Fibroblast of upper back skin (primary cell): ENCODE data around the gene PRR36.

ENCODE experiments used
- DNase-seq: peaks from one replicate; pipeline ENCODE4 v3.0.0-alpha.2; 2013

PRR36 gene

DNA sequence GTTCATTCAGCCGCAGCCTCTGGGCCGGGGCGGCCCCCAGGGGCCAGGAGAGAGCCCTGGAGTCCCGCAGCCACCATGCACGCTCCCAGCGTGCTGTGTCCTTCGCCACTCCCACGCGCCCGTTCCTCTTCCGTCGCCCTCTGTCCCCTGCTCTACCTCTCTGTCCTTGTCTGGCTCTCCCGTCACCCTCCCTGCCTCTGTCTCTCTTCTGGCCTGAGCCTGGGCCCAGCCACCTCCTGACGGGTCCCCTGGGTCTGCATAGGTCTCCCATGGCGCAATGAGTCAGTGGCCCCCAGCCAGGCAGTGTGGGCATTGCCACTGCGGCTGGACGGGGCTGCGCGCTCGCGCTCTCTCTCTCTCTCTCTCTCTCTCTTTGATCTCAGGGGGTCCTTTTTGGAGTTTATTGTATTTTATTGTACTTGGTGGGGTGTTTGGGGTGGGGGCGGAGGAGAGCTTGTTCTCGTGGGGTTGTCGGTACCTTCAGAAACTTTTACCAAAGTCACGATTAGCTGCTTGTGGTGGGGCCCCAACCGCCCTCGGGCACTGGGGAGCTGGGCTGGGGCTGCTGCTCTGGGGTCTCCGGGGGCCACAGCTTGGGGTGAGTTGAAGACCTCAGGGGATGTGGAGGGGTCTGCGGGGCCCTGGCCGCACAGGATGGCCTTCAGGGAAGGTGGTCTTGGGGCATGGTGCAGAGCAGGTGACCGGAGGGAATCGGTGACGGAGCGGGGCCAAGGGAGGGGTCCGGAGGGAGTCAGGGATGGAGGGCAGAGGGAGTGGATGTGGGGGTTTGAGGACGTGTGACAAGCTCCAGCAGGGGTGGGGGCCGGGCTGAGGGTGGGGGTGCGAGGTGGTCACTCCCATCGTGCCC, 38.7 kb upstream of the PRR36 start:
- no peak for DNase-seq

DNA sequence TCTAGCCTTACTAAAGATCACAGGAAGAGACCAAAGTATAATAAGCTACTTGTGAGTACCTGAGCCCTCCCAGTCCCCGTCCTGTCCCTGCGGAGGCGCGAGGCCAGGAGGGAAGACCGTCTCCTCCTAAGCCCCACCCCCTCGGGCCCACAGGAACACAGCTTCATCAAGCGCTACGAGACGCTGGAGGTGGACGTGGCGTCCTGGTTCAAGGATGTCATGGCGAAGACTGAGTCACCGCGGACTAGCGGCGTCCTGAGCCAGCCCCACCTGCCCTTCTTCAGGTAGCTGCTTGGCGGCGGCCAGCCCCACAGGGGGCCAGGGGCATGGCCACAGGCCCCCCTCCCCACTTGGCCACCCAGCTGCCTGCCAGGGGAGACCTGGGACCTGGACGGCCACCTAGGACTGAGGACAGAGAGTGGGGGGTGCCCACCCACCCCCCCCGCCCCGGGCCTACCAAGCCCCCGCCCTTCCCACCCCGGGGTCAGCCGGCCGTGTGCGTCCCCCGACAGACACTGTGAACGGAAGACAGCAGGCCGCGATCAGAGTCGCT, 38.0 kb upstream of the PRR36 start:
- no peak for DNase-seq

GRCh38 chr19:7911508-7912143, 37.4 kb upstream of the PRR36 start:
- no peak for DNase-seq

- DNase-seq: no peak
Observed at GRCh38 chr19:7910321-7911161, 36.4 kb upstream of the PRR36 start.

- no peak for DNase-seq
Observed at GRCh38 chr19:7909471-7910067, 35.4 kb upstream of the PRR36 start.

DNA sequence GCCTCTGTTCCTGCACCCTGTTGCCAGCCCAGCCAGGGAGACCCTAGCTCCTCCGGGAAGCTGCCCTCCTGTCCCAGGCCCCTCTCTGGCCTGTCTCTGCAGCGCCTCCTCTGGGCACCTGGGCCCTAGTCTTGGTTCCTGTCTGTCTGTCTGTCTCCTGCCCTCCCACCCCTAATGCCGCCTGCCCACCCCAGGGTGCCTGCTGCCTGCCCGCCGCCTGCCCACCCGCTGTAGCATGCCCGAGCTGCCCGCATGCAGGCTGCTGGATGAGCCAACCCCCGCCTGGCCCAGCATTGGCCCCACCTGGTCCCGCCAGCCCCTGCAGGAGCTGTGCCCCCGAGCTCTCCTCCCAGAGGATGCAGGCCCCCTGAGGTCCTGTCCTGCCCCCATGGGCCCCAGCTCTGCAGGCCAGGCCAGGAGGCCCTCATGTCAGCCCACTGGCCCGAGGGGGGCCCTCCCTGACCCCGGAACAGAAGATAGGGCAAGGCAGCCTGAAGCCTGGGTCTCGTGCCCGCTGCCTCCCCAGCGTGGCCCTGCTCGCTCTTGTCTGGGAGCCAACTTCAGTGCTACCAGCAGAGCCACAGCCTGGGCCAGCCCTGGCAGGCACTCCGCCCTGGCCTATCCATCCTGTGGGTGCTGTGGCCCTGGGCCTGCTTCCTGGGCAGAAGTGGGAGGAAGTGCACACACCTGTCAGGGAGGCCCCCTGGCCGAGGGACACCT, 34.7 kb upstream of the PRR36 start:
- no peak for DNase-seq

DNA sequence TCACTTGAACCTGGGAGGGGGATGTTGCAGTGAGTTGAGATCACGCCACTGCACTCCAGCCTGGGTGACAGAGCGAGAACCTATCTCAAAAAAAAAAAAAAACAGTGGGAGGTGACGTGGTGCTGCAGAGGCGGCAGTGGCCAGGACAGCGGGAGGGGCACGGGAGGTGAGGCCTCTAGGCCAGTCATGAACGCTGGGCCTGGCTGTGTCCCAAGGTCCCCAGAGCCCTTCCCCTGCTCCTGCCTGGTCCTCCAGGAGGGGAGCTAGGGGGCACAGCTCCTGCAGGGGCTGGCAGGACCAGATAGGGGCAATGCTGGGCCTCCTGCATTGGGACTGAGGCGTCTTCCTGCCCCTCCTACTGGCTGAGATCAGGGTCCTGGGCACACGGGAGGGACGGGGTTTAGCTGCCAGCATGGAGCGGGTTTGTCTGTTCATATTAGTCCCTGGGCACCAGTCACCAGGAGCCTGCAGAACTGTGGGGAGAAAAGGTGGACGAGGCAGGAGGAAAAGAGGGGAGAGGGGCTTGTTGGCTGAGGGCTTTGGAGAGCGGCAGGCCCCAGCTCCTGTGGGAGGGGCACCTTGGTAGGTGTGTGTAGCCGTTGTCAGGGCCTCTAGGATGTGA, 34.0 kb upstream of the PRR36 start:
- DNase-seq: no peak

GRCh38 chr19:7907544-7907943, 33.4 kb upstream of the PRR36 start:
- DNase-seq: no peak

- no peak for DNase-seq
Observed at GRCh38 chr19:7907122-7907521, 32.9 kb upstream of the PRR36 start.

GRCh38 chr19:7905859-7906258, 31.7 kb upstream of the PRR36 start:
- DNase-seq: no peak

DNA sequence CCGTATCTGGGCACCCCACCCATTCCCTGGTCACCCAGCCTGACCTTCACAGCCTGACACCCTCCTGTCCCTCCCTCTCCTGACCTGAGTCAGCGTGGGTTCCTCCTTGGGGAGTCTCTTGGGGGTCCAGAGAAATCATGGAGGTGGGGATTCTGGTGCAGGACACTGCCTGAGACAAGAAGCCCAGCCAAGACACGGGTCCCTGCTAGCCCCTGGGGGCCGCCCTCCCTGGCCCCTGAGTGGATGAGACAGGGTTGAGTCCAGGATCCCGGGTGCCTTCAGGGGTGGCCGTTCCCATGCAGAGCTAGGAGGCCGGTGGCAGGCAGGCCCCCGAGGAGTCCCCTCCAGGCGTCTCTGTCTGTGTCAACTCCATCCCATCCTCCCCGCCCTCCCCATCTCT, 31.1 kb upstream of the PRR36 start:
- no peak for DNase-seq

GRCh38 chr19:7904074-7905020, 30.2 kb upstream of the PRR36 start:
- DNase-seq: no peak

DNA sequence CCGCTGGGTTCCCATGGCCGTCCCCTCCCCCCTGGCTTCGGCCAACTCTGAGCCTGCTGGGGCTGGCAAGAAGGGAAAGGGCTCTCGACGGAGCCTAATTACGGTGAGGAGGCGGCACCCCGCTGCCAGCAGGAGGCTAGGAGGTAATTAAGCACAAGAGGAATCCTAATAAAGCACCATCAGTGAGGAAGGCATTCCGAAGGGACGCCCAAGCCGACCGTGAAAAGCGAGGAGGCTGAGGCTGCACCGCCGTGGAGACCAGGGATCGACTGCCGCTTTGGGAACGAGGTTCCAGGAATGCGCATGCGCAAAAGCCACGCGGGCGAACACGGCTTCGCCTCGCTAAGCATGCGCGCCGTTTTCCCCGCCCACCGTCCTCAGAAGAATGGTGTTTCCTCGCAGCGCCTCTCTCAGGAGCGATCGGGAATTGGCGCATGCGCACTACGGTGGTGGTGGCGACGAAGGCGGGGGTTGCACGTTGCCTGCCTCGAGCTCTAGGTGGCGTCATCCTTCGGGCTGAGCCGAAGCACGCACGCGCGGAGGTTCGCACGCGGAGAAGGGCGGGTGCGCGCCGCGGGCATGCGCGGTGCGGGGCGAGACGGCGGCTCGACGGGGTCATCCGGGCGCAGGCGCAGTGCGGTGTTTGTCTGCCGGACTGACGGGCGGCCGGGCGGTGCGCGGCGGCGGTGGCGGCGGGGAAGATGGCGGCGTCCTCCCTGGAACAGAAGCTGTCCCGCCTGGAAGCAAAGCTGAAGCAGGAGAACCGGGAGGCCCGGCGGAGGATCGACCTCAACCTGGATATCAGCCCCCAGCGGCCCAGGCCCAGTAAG, 29.3 kb upstream of the PRR36 start, which contains the start of gene MAP2K7:
MAP2K7 (plus strand) TSS at position 634 of the 830 bp plus-strand sequence; CDS start at position 702, 68 bp downstream.
- DNase-seq: peak; percentile 99

DNA sequence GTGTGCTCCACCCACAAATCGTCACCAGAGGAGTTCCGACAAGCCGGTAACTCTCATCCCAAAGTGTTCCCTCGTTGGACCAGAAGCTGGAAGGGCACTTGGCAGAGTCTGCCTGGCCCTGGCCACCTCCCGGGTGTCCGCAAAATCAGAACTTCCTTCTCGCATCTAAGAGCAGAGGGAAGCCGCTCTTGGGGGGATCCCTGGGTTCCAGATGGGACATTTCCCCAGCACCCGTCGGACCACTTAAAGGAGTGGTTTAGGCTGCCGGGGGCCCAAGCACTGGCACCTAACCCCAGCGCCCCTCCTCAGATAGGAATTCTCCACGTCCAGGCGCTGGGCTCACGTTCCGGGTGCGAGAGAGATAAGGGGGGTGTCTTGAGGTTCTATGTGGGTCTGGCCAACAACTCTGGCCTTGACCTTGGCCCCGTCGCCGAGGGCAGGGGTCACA, 28.6 kb upstream of the PRR36 start:
- no peak for DNase-seq

GRCh38 chr19:7901337-7901736, 27.1 kb upstream of the PRR36 start:
- no peak for DNase-seq

- DNase-seq: no peak
Observed at GRCh38 chr19:7900931-7901330, 26.7 kb upstream of the PRR36 start.

DNA sequence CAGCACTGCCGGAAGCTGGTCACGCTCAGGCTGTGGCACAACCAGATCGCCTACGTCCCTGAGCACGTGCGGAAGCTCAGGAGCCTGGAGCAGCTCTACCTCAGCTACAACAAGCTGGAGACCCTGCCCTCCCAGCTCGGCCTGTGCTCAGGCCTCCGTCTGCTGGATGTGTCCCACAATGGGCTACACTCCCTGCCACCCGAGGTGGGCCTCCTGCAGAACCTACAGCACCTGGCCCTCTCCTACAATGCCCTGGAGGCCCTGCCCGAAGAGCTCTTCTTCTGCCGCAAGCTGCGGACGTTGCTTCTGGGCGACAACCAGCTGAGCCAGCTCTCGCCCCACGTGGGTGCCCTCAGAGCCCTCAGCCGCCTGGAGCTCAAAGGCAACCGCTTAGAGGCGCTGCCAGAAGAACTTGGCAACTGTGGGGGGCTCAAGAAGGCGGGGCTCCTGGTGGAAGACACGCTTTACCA, 26.2 kb upstream of the PRR36 start:
- no peak for DNase-seq

GRCh38 chr19:7899751-7900378, 25.7 kb upstream of the PRR36 start:
- DNase-seq: no peak

DNA sequence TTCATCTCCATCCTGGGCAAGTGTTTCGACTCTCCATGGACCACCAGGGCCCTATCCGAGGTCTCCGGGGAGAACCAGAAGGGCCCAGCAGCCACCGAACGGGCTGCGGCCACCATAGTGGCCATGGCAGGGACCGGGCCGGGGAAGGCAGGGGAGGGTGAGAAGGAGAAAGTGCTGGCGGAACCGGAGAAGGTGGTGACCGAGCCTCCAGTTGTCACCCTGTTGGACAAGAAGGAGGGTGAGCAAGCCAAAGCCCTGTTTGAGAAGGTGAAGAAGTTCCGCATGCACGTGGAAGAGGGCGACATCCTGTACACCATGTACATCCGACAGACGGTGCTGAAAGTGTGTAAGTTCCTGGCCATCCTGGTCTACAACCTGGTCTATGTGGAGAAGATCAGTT, 24.8 kb upstream of the PRR36 start:
- DNase-seq: no peak
